NCI-H1092 treated with DMSO at 0.1 percent for 48 hours (cell line): ENCODE data around the gene REEP5.

Experiments
- DNase-seq: peaks from one replicate; lab custom pipeline; 2025; lab: John Stamatoyannopoulos, UW

REEP5 gene

GRCh38 chr5:112833971-112834370 is 88.1 kb downstream of the REEP5 start:
- no peak for DNase-seq

- no peak for DNase-seq
Observed at GRCh38 chr5:112830378-112830777, 91.6 kb downstream of the REEP5 start.
